ENCODE results near the gene CPZ. TPM values are rescaled to one million over a fixed set of nuclear protein-coding genes. Genes with fewer than 3 reads are reported as not detected.

Gene CPZ
- total and polyA plus RNA-seq, 12 donors, result 0.53 to 6.4 (median 3.9) TPM

DNA sequence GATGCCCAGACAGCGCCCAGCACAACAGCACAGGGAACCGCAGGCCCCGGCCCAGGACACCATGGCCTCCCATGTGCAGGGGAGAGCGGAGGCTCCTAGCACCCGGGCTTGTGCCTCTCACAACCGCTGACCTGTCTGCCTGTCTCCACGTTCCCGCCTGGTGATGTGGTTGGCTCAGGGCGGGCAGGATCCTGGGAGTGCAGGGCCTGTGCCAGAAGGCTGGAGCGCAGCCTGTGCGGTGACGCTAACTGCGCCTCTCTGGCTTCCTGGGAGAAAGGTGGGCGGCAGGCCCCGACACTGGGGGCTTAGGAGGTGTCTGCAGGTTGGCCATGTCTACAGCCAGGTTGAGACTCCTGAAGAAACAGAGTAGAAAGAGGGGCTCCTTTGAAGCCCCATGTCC lies 48.7 kb downstream of the CPZ start:
- no peaks in the 10 kb centered on the region for H3K9me3 ChIP-seq (replicated peaks in 1 of 3)
- intact Hi-C loops (cut with DNase I), result no loop called here
- H3K4me3 ChIP-seq, result no peak overlapping the region
- TF ChIP-seq, protein P1, sequence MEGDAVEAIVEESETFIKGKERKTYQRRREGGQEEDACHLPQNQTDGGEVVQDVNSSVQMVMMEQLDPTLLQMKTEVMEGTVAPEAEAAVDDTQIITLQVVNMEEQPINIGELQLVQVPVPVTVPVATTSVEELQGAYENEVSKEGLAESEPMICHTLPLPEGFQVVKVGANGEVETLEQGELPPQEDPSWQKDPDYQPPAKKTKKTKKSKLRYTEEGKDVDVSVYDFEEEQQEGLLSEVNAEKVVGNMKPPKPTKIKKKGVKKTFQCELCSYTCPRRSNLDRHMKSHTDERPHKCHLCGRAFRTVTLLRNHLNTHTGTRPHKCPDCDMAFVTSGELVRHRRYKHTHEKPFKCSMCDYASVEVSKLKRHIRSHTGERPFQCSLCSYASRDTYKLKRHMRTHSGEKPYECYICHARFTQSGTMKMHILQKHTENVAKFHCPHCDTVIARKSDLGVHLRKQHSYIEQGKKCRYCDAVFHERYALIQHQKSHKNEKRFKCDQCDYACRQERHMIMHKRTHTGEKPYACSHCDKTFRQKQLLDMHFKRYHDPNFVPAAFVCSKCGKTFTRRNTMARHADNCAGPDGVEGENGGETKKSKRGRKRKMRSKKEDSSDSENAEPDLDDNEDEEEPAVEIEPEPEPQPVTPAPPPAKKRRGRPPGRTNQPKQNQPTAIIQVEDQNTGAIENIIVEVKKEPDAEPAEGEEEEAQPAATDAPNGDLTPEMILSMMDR (IDR thresholded peaks at IDR 0.05), result no peak
- no peak for TF ChIP-seq POLR2A (IDR thresholded peaks at IDR 0.05)
- no peaks in the 10 kb centered on the region for H3K27me3 ChIP-seq
- no peak for DNase-seq
- H3K27ac ChIP-seq, result no peak overlapping the region
- no peaks in the 10 kb centered on the region for H3K4me1 ChIP-seq (replicated peaks in 1 of 2)
- 87 to 100% (median 91%) methylated on average over 9 to 15 of the region's 15 CpGs for WGBS, 4 donors
- H3K36me3 ChIP-seq (replicated peaks in 1 of 2), result no peaks in the 10 kb centered on the region

DNA sequence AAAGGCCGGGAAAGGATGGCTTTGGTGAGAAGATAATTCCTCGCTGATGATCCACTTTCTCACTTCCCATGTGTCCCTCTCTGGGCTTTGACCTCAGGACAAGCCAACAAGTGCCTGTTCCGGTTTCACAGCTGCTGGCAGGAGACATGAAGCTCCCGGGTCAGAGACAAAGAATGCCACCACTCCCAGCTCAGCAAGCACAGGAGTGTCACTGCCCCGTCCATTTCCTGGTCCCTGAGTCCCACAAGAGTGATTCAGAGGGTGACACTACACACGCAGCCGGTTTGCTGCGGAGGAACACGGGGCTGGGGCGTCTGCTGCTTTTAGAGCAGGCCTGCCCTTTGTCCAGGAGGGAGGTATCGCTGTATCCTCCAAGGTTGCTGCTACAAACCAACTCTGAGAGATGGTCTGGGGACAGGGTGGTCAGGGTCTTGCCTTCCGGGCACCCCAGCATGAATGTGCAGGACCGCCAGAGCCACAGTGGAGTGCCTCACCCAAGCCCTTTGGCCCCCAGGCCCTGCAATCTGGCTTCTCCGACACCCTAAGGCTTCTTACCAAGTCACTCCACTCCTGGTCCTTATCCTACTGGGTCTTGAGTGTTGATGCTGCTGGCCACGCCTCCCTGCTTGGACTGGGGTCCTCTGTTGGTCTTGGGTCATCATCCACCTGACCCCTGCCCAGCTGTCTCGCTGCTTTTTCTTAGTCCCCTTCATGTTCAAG lies 49.5 kb downstream of the CPZ start:
- Histone ChIP-seq H3K9me3 (replicated peaks in 1 of 3) (no peaks in the 10 kb centered on the region), H3K4me3 (no peak overlapping the region), H3K36me3 (replicated peaks in 1 of 2) (no peaks in the 10 kb centered on the region), H3K27me3 (no peaks in the 10 kb centered on the region), H3K27ac (no peak overlapping the region), H3K4me1 (replicated peaks in 1 of 2) (no peaks in the 10 kb centered on the region)
- no peak for TF ChIP-seq POLR2A (IDR thresholded peaks at IDR 0.05)
- TF ChIP-seq, protein P1 (IDR thresholded peaks at IDR 0.05), result no peak
- DNase-seq, result no peak
- intact Hi-C loops (cut with DNase I), result no loop called here
- WGBS, 4 donors, result 65 to 86% (median 82%) methylated on average over 13 to 16 of the region's 16 CpGs

DNA sequence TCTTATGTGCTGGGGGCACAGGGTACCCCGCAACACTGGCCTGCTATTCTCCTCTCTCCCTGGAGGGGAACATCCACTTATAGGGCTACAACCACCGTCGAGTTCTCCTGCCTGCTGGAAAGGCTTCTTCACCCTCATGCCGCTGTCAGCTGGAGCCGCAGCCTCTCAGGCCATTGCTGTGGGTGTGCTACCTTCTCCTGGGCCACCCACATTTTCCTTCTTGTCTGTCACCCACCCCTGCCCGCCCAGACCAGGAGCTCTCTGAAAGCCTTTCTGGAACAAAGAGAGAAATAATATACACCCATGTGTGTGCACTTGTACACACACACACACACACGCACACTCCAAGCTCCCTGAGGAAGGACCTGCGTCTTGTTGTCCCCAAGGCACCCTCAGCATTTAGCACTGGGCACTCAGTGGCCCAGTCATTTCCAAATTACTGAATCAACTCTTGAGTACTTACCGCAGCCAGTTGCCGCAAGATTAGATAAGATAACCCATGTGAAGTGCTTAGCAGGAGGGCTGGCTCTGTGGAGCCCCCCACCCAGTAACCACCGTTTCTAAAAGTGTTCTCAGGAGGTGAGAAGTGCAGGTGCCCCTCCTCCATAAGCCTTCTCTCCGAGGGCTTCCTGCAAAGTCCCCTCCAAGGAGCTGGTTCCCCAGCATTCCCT lies 50.2 kb downstream of the CPZ start:
- Histone ChIP-seq H3K36me3 (replicated peaks in 1 of 2) (no peaks in the 10 kb centered on the region), H3K4me3 (no peak overlapping the region), H3K27ac (no peak overlapping the region), H3K9me3 (replicated peaks in 1 of 3) (no peaks in the 10 kb centered on the region), H3K27me3 (no peaks in the 10 kb centered on the region), H3K4me1 (replicated peaks in 1 of 2) (no peaks in the 10 kb centered on the region)
- WGBS, 4 donors, result 73 to 78% (median 76%) methylated on average over 8 to 12 of the region's 12 CpGs
- intact Hi-C loops (cut with DNase I), result no loop called here
- no peak for TF ChIP-seq POLR2A (IDR thresholded peaks at IDR 0.05)
- TF ChIP-seq, protein P1 (IDR thresholded peaks at IDR 0.05), result no peak
- DNase-seq, result peak in 1 of 7 donors; percentile 2

DNA sequence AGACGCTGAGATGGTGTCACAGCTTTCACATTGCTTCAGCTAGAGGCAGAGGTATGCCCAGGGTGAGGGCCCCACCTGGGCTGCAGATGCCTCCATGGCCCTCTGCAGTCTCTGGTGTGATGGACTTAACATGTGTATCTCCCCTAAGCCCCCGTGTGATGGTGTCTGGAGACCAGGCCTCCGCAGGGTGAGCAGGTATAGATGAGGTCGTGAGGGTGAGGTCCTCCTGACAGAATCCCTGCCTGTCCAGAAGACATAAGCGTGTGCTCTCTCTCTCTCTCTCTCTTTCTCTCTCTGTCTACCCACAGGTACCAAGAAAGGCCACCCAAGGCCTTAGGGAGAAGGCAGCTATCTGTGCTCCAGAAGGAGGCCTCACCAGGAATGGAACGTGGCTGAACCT lies 50.9 kb downstream of the CPZ start:
- Histone ChIP-seq H3K9me3 (replicated peaks in 1 of 3) (no peaks in the 10 kb centered on the region), H3K36me3 (replicated peaks in 1 of 2) (no peaks in the 10 kb centered on the region), H3K4me1 (replicated peaks in 1 of 2) (no peaks in the 10 kb centered on the region), H3K27ac (no peak overlapping the region), H3K27me3 (no peaks in the 10 kb centered on the region), H3K4me3 (no peak overlapping the region)
- WGBS, 4 donors, result 54 to 85% (median 74%) methylated on average over 2 to 6 of the region's 6 CpGs
- intact Hi-C loops (cut with DNase I), result no loop called here
- DNase-seq, result no peak
- TF ChIP-seq, protein P1 (IDR thresholded peaks at IDR 0.05), result no peak
- no peak for TF ChIP-seq POLR2A (IDR thresholded peaks at IDR 0.05)

Measured in adrenal gland (tissue), 12 donors.